IPS-18a (cell line): ENCODE measurements around the gene NCAPH2.

Experiments used
- H3K27ac ChIP-seq: one replicate; pipeline ENCODE4 v1.5.1; 2013; ENCODE audit warnings: low read length
- H3K27me3 ChIP-seq: one replicate; pipeline ENCODE4 v1.6.1; 2013; ENCODE audit warnings: mild to moderate bottlenecking, low read length; ENCODE audit not compliant: control insufficient read depth, insufficient read depth
- H3K36me3 ChIP-seq: one replicate; pipeline ENCODE4 v1.6.1; 2013; ENCODE audit warnings: low read depth, low read length; ENCODE audit not compliant: control insufficient read depth
- H3K4me1 ChIP-seq: one replicate; pipeline ENCODE4 v1.6.1; 2013; ENCODE audit warnings: low read depth, low read length; ENCODE audit not compliant: control insufficient read depth
- H3K4me3 ChIP-seq: one replicate; pipeline ENCODE4 v1.5.1; 2013; ENCODE audit warnings: low read length
- H3K9ac ChIP-seq: one replicate; pipeline ENCODE4 v1.6.1; 2013; ENCODE audit warnings: mild to moderate bottlenecking, low read length, moderate library complexity
- H3K9me3 ChIP-seq: one replicate; pipeline ENCODE4 v1.6.1; 2013; ENCODE audit warnings: low read depth, low read length; ENCODE audit not compliant: control insufficient read depth

The NCAPH2 gene

DNA sequence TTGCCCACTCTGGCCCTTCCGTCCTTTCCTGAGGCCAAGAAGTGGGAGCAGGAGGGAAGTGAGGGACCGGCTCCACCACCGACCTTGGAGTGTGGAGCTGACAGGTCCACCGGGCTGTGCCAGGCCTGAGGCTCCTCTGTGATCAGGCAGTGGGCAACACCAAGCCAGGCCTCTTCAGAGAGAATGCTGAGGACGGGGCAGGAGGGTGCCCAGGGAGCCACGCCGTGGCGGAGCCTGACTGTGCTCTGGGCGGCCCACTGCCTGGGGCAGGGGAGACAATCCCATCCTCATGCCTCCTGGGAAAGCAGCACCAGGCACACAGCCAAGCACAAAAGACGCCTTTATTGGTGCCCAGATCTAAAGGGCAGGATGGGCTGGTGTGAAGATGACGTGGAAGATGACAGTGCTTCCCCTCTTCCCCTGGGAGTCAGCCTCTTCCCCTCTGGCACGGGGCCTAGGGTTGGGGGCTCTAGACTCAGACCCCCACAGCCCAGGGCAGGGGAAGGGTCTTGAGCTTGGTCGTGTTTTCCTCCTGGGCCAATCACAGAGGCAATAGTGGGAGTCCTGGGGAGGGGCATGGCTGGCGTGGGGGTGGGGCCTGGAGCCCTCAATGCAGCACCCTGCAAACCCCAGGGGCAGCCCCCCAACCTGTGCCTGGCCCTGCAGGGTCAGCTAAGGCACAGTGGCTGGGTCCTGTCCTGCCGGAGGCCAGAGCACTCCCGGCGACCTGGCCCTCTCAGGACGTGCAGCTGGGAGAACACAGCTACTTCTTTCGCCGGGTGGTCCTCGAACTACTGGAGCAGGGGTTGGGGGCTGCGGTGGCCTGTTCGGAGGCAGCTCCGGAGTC lies 5.2 kb upstream of the NCAPH2 start:
- no peak overlapping the region for H3K27ac ChIP-seq
- H3K9me3 ChIP-seq, result no peaks in the 10 kb centered on the region
- H3K4me3 ChIP-seq, result no peak overlapping the region
- H3K4me1 ChIP-seq, result peaks cover 5% of the 10 kb centered on the region
- no peak overlapping the region for H3K9ac ChIP-seq
- H3K27me3 ChIP-seq, result no peaks in the 10 kb centered on the region
- no peaks in the 10 kb centered on the region for H3K36me3 ChIP-seq

DNA sequence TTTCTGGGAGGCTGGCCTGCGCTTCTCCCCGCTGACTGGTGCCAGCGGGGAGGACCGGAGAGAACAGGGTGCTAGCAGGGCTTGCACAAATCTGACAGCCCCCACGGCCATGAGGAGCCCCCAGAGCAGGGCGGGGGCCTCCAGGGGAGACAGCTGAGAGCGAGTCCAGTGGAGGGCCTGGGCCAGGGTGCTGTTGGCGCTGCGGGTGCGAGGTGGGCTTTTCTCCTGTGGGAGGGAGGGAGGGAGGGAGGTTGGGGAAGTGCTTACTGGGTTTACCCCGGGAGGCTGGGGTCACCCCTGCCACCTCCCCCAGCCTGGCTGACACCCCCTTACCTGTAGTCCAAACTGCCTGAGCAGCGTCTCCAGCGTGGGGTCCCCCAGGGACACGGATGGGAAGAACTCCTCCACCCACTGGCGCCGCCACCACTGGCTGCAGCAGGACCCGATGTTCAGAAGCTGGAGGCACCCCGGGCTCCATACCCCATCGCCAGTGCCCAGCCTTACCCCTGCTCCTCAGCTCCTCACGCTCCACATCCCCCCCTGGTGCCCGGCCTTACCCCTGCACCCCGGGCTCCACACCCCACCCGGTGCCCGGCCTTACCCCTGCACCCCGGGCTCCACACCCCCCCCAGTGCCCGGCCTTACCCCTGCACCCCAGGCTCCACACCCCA lies 4.4 kb upstream of the NCAPH2 start:
- Histone ChIP-seq H3K4me3 (no peak overlapping the region), H3K9ac (no peak overlapping the region), H3K4me1 (peaks cover 1% of the 10 kb centered on the region), H3K36me3 (no peaks in the 10 kb centered on the region), H3K9me3 (no peaks in the 10 kb centered on the region), H3K27ac (no peak overlapping the region), H3K27me3 (no peaks in the 10 kb centered on the region)

GRCh38 chr22:50504369-50505211 lies 3.4 kb upstream of the NCAPH2 start:
- Histone ChIP-seq H3K4me3 (no peak overlapping the region), H3K9me3 (no peaks in the 10 kb centered on the region), H3K9ac (no peak overlapping the region), H3K27ac (no peak overlapping the region), H3K4me1 (no peaks in the 10 kb centered on the region), H3K27me3 (no peaks in the 10 kb centered on the region), H3K36me3 (no peaks in the 10 kb centered on the region)

GRCh38 chr22:50505276-50505775 lies 2.7 kb upstream of the NCAPH2 start:
- Histone ChIP-seq H3K27ac (no peak overlapping the region), H3K4me1 (no peaks in the 10 kb centered on the region), H3K27me3 (no peaks in the 10 kb centered on the region), H3K36me3 (no peaks in the 10 kb centered on the region), H3K9ac (no peak overlapping the region), H3K9me3 (no peaks in the 10 kb centered on the region), H3K4me3 (no peak overlapping the region)

DNA sequence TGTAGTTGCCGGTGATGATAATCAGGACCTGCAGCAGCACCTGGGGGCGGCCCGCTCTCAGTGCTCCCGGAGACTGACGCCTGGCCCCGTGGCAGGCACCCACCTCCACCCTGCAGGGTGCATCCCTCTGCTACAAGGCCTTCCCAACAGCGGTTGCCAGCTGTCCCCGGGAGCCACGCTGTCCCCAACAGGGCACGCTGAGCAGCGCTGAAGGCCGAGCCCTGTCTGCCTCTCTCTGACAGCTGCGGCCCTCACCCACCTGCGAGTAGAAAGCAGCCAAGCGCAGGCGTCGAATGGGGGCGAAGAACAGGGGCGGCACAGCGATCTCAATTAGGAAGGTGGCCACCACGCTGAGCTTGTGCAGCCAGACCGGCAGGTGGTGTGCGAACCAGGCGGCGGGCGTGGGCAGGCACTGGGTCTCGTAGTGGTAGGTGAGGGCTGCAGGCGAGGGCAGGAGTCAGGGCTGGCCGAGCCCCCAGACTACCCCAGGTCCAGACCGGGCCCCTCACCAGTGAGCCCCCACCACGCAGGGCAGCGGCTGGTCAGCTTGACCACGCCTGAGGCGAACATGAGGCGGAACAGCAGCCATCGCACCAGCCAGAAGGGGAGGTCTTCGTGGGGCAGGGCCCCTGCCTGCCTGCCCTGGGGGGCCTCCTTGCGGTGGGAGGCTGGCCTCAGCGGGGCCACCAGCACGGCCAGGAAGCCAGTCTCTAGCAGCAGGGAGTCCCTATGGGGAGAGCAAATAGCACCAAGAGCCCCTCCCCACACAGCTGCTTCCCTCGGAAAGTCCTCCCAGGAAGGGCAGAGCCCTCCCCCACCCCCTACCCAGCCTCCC lies 2.0 kb upstream of the NCAPH2 start:
- Histone ChIP-seq H3K4me1 (no peaks in the 10 kb centered on the region), H3K9me3 (no peaks in the 10 kb centered on the region), H3K27ac (no peak overlapping the region), H3K27me3 (no peaks in the 10 kb centered on the region), H3K4me3 (no peak overlapping the region), H3K9ac (no peak overlapping the region), H3K36me3 (no peaks in the 10 kb centered on the region)

- Histone ChIP-seq H3K27me3 (no peaks in the 10 kb centered on the region), H3K4me1 (no peaks in the 10 kb centered on the region), H3K9me3 (no peaks in the 10 kb centered on the region), H3K9ac (peak overlapping the region; percentile 65), H3K4me3 (peak overlapping the region; percentile 77), H3K27ac (no peak overlapping the region), H3K36me3 (no peaks in the 10 kb centered on the region)
Observed at GRCh38 chr22:50506611-50507420, 1.2 kb upstream of the NCAPH2 start.

DNA sequence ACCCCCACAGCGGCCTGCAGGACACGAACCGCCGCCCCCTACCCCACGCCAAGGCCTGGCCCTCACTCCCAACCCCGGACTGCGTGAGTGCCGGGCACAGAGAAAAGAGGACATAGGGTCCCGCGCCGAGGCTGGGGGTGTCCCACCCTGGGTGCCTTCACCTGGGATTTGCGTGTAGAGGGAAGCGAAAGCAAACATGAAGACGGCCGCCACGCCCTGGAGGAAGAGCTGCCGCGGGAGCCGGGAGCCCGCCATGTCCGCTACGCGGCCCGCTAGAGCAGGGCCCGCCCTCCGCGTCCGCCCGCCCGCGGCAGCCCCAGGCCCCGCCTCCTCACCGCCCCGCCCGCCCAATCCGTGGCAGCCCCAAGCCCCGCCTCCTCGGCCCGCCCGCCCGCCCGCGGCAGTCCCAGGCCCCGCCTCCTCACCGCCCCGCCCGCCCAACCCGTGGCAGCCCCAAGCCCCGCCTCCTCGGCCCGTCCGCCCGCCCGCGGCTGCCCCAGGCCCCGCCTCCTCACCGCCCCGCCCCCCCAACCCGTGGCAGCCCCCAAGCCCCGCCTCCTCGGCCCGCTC lies 518 bp upstream of the NCAPH2 start, which contains the start of gene LMF2:
LMF2 (minus strand) TSS at position 282 of the 570 bp plus-strand sequence; CDS start at position 255, 27 bp downstream.
- Histone ChIP-seq H3K9ac (peak within 1 kb of the TSS; percentile 78), H3K4me1 (no peaks in the 10 kb centered on the region), H3K27me3 (no peaks in the 10 kb centered on the region), H3K27ac (peak within 1 kb of the TSS; percentile 82), H3K9me3 (no peaks in the 10 kb centered on the region), H3K4me3 (peak within 1 kb of the TSS; percentile 92), H3K36me3 (no peaks in the 10 kb centered on the region)

DNA sequence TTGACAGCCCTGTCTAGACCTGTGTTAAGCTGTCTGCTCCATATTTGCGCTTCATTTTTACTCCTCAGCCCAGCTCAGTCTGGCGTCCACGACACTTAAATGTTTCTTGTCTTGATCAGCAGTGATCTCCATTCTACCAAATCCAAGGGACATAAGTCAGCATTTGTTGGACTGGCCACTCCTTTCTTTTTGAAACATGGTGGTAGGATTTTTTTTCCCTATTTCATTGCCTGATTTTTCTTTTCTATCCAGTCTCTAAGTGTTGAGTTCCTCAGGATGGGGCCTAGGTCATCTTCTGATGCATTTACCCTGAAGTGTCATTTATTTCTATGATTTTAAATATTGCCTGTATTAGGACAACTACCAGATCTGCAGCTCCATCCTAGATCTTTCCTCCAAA lies 873 bp downstream of the NCAPH2 start:
- Histone ChIP-seq H3K4me3 (peak overlapping the region; percentile 92), H3K27me3 (no peaks in the 10 kb centered on the region), H3K27ac (no peak overlapping the region), H3K36me3 (no peaks in the 10 kb centered on the region), H3K4me1 (no peaks in the 10 kb centered on the region), H3K9ac (peak overlapping the region; percentile 78), H3K9me3 (no peaks in the 10 kb centered on the region)

DNA sequence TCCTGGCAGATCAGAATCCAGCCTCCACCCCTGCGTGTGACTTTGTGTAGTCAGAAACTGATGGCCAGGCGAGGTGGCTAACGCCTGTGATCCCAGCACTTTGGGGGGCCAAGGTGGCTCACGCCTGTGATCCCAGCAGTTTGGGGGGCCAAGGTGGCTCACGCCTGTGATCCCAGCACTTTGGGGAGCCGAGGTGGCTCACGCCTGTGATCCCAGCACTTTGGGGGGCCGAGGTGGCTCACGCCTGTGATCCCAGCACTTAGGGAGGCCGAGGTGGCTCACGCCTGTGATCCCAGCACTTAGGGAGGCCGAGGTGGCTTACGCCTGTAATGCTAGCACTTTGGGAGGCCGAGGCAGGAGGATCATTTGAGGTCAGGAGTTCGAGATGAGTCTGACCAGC lies 5.2 kb downstream of the NCAPH2 start:
- H3K9me3 ChIP-seq, result no peaks in the 10 kb centered on the region
- no peaks in the 10 kb centered on the region for H3K27me3 ChIP-seq
- peaks cover 11% of the 10 kb centered on the region for H3K36me3 ChIP-seq
- H3K4me3 ChIP-seq, result no peak overlapping the region
- no peaks in the 10 kb centered on the region for H3K4me1 ChIP-seq
- no peak overlapping the region for H3K9ac ChIP-seq
- H3K27ac ChIP-seq, result no peak overlapping the region

GRCh38 chr22:50516068-50516467 lies 8.0 kb downstream of the NCAPH2 start:
- no peak overlapping the region for H3K9ac ChIP-seq
- peaks cover 25% of the 10 kb centered on the region for H3K36me3 ChIP-seq
- no peaks in the 10 kb centered on the region for H3K9me3 ChIP-seq

More at GRCh38 chr22:50516068-50516467, 8.0 kb downstream of the NCAPH2 start:
- H3K4me3 ChIP-seq, result no peak overlapping the region
- no peak overlapping the region for H3K27ac ChIP-seq
- no peaks in the 10 kb centered on the region for H3K4me1 ChIP-seq
- no peaks in the 10 kb centered on the region for H3K27me3 ChIP-seq
